Measurements from ENCODE around the gene ADAM12.

Gene ADAM12

GRCh38 chr10:126126023-126126422 lies 262.3 kb downstream of the ADAM12 start:
- DNase-seq (ENCODE audit: extremely low spot score), result no peak
- ChIA-PET CTCF (no interaction called here), POLR2A (no interaction called here)

DNA sequence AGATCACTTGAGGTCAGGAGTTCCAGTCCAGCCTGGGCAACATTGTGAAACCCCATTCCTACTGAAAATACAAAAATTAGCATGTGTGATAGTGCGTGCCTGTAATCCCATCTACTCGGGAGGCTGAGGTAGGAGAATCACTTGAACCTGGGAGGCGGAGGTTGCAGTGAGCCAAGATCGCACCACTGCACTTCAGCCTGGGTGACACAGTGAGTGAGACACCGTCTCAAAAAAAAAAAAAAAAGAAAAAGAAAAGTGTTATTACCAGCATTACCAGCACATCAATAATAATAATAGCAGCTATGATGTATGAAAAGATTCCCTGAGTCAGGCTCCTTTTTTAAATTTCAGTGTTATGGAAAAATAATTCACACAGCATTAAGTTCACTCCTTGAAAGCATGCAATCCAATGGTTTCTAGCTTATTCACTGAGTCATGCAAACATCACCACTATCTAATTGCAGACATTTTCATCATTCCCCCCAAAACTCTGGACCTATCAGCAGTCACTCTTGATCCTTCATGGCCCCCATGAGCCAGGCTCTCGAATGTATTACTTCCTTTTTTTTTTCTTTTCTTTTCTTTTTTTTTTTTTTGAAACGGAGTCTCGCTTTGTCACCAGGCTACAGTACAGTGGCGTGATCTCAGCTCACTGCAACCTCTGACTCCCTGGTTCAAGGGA lies 263.5 kb downstream of the ADAM12 start:
- no peak for DNase-seq (ENCODE audit: extremely low spot score)
- CTCF ChIA-PET, result no interaction called here
- TF ChIP-seq NFRKB (IDR thresholded peaks at IDR 0.05) (no peak), L3MBTL2 (conservative IDR thresholded peaks at IDR 0.05) (no peak), ZNF384 (IDR thresholded peaks at IDR 0.05) (no peak), LEF1 (IDR thresholded peaks at IDR 0.05; ENCODE audit: borderline replicate concordance) (no peak), HDGF (IDR thresholded peaks at IDR 0.05; ENCODE audit: borderline replicate concordance) (no peak), FOXA1 (IDR thresholded peaks at IDR 0.05) (no peak), ELF4 (IDR thresholded peaks at IDR 0.05) (no peak), BHLHE40 (IDR thresholded peaks at IDR 0.05; ENCODE audit: borderline replicate concordance) (no peak), CTBP1 (IDR thresholded peaks at IDR 0.05; ENCODE audit: borderline replicate concordance) (no peak), FOXK2 (IDR thresholded peaks at IDR 0.05) (no peak), ARNT (IDR thresholded peaks at IDR 0.05) (no peak), SP1 (IDR thresholded peaks at IDR 0.05) (no peak), FOXM1 (IDR thresholded peaks at IDR 0.05; ENCODE audit: borderline replicate concordance) (no peak), SUZ12 (IDR thresholded peaks at IDR 0.05) (no peak), TARDBP (IDR thresholded peaks at IDR 0.05) (no peak)
- TF ChIP-seq, protein P1, sequence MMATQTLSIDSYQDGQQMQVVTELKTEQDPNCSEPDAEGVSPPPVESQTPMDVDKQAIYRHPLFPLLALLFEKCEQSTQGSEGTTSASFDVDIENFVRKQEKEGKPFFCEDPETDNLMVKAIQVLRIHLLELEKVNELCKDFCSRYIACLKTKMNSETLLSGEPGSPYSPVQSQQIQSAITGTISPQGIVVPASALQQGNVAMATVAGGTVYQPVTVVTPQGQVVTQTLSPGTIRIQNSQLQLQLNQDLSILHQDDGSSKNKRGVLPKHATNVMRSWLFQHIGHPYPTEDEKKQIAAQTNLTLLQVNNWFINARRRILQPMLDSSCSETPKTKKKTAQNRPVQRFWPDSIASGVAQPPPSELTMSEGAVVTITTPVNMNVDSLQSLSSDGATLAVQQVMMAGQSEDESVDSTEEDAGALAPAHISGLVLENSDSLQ (IDR thresholded peaks at IDR 0.05), result no peak

More at GRCh38 chr10:126126023-126126422, 262.3 kb downstream of the ADAM12 start:
- TF ChIP-seq SUZ12 (IDR thresholded peaks at IDR 0.05), result no peak
- no peak for TF ChIP-seq L3MBTL2 (conservative IDR thresholded peaks at IDR 0.05)
- TF ChIP-seq FOXK2 (IDR thresholded peaks at IDR 0.05), result no peak
- TF ChIP-seq FOXM1 (IDR thresholded peaks at IDR 0.05; ENCODE audit: borderline replicate concordance), result no peak
- no peak for TF ChIP-seq NFRKB (IDR thresholded peaks at IDR 0.05)
- TF ChIP-seq TARDBP (IDR thresholded peaks at IDR 0.05), result no peak
- TF ChIP-seq, protein P1 (IDR thresholded peaks at IDR 0.05), result no peak
- no peak for TF ChIP-seq ELF4 (IDR thresholded peaks at IDR 0.05)
- no peak for TF ChIP-seq HDGF (IDR thresholded peaks at IDR 0.05; ENCODE audit: borderline replicate concordance)
- no peak for TF ChIP-seq ARNT (IDR thresholded peaks at IDR 0.05)
- no peak for TF ChIP-seq CTBP1 (IDR thresholded peaks at IDR 0.05; ENCODE audit: borderline replicate concordance)
- no peak for TF ChIP-seq LEF1 (IDR thresholded peaks at IDR 0.05; ENCODE audit: borderline replicate concordance)
- TF ChIP-seq ZNF384 (IDR thresholded peaks at IDR 0.05), result no peak
- no peak for TF ChIP-seq FOXA1 (IDR thresholded peaks at IDR 0.05)

DNA sequence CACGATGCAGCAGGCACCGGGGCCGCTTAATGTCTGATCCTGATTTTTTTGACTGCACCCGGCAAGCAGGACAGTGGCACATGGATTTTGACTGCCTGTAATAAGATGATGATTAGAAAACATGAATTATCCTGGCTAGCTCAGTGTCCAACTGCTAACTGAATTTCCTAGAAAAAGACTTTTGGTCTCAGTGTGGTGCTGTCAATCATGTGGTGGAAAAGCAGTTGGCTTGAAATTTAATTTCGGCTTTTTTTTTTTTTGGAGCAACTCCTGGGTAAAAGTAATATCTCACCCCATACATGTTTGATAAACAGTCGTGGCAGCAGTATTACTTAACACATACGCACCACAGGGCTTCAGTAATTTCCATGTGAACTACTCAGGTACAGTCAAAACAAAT lies 264.2 kb downstream of the ADAM12 start:
- ChIA-PET POLR2A (no interaction called here), CTCF (no interaction called here)
- DNase-seq (ENCODE audit: extremely low spot score), result no peak
- TF ChIP-seq LEF1 (IDR thresholded peaks at IDR 0.05; ENCODE audit: borderline replicate concordance) (no peak), FOXM1 (IDR thresholded peaks at IDR 0.05; ENCODE audit: borderline replicate concordance) (no peak), ELF4 (IDR thresholded peaks at IDR 0.05) (no peak), HDGF (IDR thresholded peaks at IDR 0.05; ENCODE audit: borderline replicate concordance) (no peak), CTBP1 (IDR thresholded peaks at IDR 0.05; ENCODE audit: borderline replicate concordance) (no peak), BHLHE40 (IDR thresholded peaks at IDR 0.05; ENCODE audit: borderline replicate concordance) (no peak), ZNF384 (IDR thresholded peaks at IDR 0.05) (no peak)
- TF ChIP-seq, protein P1 (IDR thresholded peaks at IDR 0.05), result peak; percentile 55; the same call in 1 of the 2 replicates

More for the DNA sequence above, 263.5 kb downstream of the ADAM12 start:
- POLR2A ChIA-PET, result no interaction called here

DNA sequence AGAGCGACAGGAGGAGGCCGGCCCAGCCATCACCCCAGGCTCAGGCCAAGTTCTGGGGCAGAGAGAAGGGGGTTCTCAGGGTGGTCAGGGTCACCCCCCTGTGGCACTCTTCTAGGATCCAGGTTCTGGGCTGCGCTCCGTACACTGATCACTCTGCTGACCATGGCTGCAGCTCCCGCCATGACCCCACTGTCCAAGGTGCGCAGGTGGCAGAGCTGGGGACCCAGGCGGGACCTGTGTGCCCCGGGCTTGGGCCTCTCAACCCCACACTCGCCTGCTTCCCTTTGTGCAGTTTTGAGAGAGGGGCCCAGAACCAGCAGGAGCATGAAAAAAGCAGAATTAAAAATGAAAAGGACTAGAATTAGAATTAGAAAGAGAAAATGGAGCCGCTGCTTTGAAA lies 264.8 kb downstream of the ADAM12 start:
- POLR2A ChIA-PET, result no interaction called here
- no peak for DNase-seq (ENCODE audit: extremely low spot score)
- CTCF ChIA-PET, result no interaction called here
- TF ChIP-seq ZNF384 (IDR thresholded peaks at IDR 0.05), result no peak
- no peak for TF ChIP-seq FOXA1 (IDR thresholded peaks at IDR 0.05)
- TF ChIP-seq, protein P1 (IDR thresholded peaks at IDR 0.05), result no peak
- no peak for TF ChIP-seq ELF4 (IDR thresholded peaks at IDR 0.05)
- TF ChIP-seq SP1 (IDR thresholded peaks at IDR 0.05), result no peak
- no peak for TF ChIP-seq NFRKB (IDR thresholded peaks at IDR 0.05)
- no peak for TF ChIP-seq HDGF (IDR thresholded peaks at IDR 0.05; ENCODE audit: borderline replicate concordance)
- no peak for TF ChIP-seq SUZ12 (IDR thresholded peaks at IDR 0.05)
- TF ChIP-seq FOXK2 (IDR thresholded peaks at IDR 0.05), result no peak
- no peak for TF ChIP-seq BHLHE40 (IDR thresholded peaks at IDR 0.05; ENCODE audit: borderline replicate concordance)
- no peak for TF ChIP-seq LEF1 (IDR thresholded peaks at IDR 0.05; ENCODE audit: borderline replicate concordance)
- TF ChIP-seq ARNT (IDR thresholded peaks at IDR 0.05), result no peak
- TF ChIP-seq CTBP1 (IDR thresholded peaks at IDR 0.05; ENCODE audit: borderline replicate concordance), result no peak

GRCh38 chr10:126122881-126123280 lies 265.4 kb downstream of the ADAM12 start:
- CTCF ChIA-PET, result interaction anchor here (0.7 kb wide), 2 partner anchors 21 to 37 kb away, joined by 3 to 4 read pairs; no protein-coding TSS in a partner anchor
- no peak for DNase-seq (ENCODE audit: extremely low spot score)
- POLR2A ChIA-PET, result no interaction called here
- TF ChIP-seq FOXA1 (IDR thresholded peaks at IDR 0.05) (no peak), NFRKB (IDR thresholded peaks at IDR 0.05) (no peak), L3MBTL2 (conservative IDR thresholded peaks at IDR 0.05) (no peak), FOXM1 (IDR thresholded peaks at IDR 0.05; ENCODE audit: borderline replicate concordance) (no peak), SUZ12 (IDR thresholded peaks at IDR 0.05) (no peak), TARDBP (IDR thresholded peaks at IDR 0.05) (no peak), BHLHE40 (IDR thresholded peaks at IDR 0.05; ENCODE audit: borderline replicate concordance) (no peak), LEF1 (IDR thresholded peaks at IDR 0.05; ENCODE audit: borderline replicate concordance) (no peak), ELF4 (IDR thresholded peaks at IDR 0.05) (no peak), FOXK2 (IDR thresholded peaks at IDR 0.05) (no peak), HDGF (IDR thresholded peaks at IDR 0.05; ENCODE audit: borderline replicate concordance) (no peak), SP1 (IDR thresholded peaks at IDR 0.05) (no peak), ZNF384 (IDR thresholded peaks at IDR 0.05) (no peak), CTBP1 (IDR thresholded peaks at IDR 0.05; ENCODE audit: borderline replicate concordance) (no peak), ARNT (IDR thresholded peaks at IDR 0.05) (no peak)
- TF ChIP-seq, protein P1 (IDR thresholded peaks at IDR 0.05), result no peak
